ENCODE results near the gene CWC15.
"Not testable (repeated sequence)": the region's sequence is repeated elsewhere in the genome, so short reads cannot be mapped to it uniquely, and the experiment has no call there.

The CWC15 gene

GRCh38 chr11:94973099-94973968, at the start of gene CWC15, which contains the start of gene KDM4D:
Gene CWC15 (minus strand): TSS chr11:94973556. CDS start chr11:94972185, 1,371 bp downstream.
Gene KDM4D (plus strand): TSS chr11:94973709. CDS start chr11:94997373, 23,664 bp downstream.
- peak; percentile 69 to 92 (median 84) for DNase-seq

DNA sequence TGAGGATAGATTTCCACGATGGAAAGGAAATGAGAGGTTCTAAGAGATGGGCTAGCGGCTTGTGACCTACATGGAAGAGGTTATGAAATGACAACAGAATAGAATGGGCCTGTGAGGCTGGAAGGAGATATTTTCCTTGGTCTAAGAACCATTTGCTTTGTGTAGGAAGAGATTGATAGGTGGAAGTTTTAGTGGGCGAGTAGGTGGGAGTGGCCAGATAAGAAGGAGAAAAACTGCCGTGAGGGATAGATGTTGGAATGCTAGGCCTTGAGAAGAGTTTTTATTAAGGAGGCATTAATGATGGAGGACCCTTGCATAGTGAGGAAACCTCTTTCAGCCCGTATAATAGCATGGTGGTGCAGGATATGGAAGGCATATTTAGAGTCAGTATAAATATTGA, 48.1 kb upstream of the CWC15 start:
- not testable (repeated sequence) for DNase-seq

DNA sequence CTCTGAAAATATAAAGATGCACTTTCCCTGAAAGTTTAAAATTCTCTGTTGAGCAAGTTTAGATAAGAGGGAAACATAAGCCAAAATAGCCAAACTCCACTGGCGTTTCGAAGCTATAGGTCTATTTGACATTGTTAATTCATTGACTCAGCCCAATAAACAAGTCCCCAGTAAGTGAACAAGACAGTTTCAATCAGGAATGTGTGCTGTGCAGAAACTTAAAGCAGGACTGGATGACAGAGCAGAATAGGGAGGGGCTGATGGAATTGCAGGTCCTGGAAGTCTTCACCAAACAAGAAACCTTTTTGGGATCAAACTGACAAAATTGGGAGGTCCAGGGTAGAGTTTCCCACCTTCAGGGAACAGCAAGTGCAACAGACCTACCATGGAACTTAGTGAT, 42.8 kb upstream of the CWC15 start:
- DNase-seq, result no peak

GRCh38 chr11:95014184-95014821, 40.9 kb upstream of the CWC15 start:
- DNase-seq, result no peak

GRCh38 chr11:95011376-95011775, 38.0 kb upstream of the CWC15 start:
- DNase-seq, result no peak

DNA sequence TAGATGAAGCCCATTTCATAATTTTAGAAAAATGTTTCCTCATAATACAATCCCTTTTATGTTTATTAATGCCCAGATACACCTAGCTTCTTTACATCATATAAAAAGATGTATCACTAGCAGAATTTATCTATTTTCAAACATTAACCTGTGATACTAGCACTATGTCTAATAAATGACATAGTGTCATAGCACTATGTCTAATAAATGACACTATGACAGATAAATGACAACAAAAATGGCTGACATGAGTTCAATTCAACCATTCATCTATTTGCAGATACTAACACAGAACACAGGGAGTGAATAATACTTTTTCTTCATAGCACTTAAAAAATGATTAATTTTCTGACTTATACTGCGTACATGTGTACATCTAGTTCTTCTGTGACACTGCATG, 32.3 kb upstream of the CWC15 start:
- no peak for DNase-seq

GRCh38 chr11:95003716-95004115, 30.4 kb upstream of the CWC15 start:
- DNase-seq, result no peak

DNA sequence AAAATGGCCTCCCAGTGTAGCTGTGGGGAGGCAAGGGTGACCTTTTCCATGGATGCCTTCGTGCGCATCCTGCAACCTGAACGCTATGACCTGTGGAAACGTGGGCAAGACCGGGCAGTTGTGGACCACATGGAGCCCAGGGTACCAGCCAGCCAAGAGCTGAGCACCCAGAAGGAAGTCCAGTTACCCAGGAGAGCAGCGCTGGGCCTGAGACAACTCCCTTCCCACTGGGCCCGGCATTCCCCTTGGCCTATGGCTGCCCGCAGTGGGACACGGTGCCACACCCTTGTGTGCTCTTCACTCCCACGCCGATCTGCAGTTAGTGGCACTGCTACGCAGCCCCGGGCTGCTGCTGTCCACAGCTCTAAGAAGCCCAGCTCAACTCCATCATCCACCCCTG, 24.9 kb upstream of the CWC15 start:
- no peak for DNase-seq

GRCh38 chr11:94997437-94997836, 24.1 kb upstream of the CWC15 start:
- DNase-seq, result no peak

- no peak for DNase-seq
Observed at GRCh38 chr11:94993400-94993943, 20.1 kb upstream of the CWC15 start.

GRCh38 chr11:94988748-94989147, 15.4 kb upstream of the CWC15 start:
- no peak for DNase-seq

DNA sequence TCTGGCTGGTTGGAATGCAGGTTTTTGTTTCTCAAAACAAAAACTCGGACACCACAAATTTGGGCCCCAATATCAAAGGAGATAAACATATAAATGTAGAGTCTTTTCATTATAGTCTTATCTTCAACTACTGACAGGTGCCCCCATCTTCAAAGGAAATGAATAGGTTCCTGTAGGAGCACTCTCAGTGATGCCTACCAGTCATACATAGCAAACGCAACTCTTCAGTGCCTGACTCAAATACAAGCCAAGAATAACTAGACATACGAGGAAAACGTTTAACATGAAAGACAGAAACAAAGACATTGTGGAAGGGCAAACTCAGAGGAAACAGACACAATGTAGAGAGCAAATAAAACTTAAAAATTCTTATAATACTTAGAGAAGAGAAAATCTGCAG, 14.0 kb upstream of the CWC15 start:
- DNase-seq, result no peak

DNA sequence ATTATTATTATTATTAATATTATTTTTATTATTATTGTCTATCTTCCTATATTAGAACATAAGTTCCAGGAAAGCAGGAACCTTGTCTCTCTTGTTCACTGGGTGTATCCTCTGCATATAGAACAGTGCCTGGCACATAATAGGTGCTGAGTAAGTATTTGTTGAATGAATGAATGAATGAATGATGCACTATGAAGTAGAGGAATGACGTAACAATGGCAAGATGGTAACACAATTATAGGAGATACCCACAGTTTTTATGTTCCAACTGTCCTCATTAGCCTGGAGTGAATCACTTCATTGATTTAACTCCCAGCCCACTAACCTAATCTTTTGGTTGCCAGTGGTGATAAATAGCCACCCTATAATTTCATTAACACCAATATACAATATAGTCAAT, 2.2 kb upstream of the CWC15 start:
- no peak for DNase-seq

DNA sequence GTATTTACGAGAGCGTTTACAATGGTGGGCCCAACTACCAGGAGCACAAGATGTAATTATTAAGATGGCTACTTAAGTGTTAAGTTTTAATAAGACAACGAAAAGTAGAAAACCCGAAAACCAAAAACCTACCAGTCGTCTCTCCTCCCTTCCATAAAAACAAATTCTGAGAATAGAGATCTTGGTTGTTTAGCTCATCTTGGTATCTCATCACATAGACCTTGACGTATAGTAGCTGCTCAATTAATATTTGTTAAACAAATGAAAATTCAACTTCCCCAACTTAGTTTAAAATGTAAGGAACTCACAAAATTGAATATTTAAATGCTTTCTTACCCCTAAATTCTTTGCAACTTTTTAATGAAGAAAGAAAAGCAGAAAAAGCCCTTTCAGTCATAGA, 822 bp upstream of the CWC15 start:
- DNase-seq, result no peak

DNA sequence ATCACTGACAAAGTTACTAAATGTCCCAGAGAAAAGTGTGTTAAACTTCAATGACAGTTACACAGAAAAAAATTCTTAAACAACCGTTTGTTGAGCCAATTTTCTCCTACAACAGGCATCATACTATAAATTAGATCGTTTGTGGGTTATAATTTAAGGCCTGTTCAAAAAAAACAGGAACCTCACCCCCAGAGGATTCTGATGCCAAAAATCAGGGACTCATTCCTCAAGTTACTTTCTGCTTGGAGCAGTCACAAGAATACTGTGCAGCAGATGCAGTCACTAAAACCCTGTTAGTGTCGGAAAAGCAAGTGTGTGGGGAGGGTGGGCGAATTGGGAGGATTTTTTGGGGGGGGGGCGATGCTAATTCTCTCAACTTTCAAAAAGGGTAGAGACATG, 657 bp downstream of the CWC15 start:
- DNase-seq, result no peak

DNA sequence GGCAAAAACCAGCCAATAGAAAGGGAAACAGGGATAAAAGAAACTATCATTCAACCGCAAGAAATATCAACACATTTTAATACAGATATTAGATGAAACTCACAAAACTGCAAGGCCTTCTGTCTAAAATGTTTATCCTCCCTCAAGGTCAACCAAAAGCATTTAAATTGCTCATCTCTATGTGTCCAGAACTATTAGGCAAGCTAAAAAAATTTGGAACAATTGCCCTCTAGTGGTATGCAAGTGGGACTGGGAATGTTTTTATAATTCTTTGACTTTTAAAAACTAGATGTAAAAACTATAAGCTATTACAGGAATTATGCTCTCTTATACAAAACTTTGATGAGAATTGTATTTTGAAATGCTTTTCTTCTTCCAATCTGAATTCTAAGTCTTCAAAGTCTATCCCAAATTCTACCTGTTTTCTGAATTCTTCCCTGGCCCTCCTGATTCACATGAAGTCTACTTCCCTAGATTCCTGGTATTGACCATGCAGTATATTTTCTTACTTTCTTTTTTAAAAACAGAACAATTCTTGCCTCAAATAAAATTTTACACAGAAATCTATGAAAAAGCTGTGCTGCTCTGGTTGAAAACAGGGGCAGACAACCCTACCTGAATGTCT, 4.9 kb downstream of the CWC15 start:
- no peak for DNase-seq

GRCh38 chr11:94964934-94965333, 8.4 kb downstream of the CWC15 start:
- DNase-seq, result no peak

DNA sequence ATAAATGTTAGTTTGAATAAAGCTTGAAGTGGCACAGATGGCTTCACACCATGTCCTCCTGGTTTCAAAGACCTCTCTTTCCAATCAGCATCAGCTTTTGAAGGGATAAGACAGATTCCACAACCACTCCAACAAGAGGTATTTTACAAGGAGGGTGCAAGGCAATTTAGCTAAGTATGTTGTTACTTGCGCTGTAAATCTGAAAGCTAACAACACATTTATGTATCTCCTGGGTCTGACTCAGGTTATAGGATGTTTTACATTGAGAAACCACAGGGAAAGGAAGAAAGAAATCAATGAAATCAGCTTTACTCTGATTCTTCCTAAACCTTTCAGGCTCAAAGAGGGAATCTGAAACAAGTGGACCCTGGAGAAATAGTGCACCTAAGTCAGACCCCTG, 12.1 kb downstream of the CWC15 start:
- no peak for DNase-seq

GRCh38 chr11:94960488-94960887, 12.9 kb downstream of the CWC15 start:
- DNase-seq, result no peak

- DNase-seq, result no peak
Observed at GRCh38 chr11:94959179-94959578, 14.2 kb downstream of the CWC15 start.

- DNase-seq, result no peak
Observed at GRCh38 chr11:94958121-94958696, 15.1 kb downstream of the CWC15 start.

GRCh38 chr11:94956963-94957362, 16.4 kb downstream of the CWC15 start:
- no peak for DNase-seq

GRCh38 chr11:94954753-94955152, 18.6 kb downstream of the CWC15 start:
- no peak for DNase-seq

Measured in activated naive CD4-positive, alpha-beta T cell (primary cell).